HG03066 (cell line): ENCODE data around the gene VAT1.
"Not testable (repeated sequence)": the region's sequence is repeated elsewhere in the genome, so short reads cannot be mapped to it uniquely, and the experiment has no call there.

ENCODE experiments used
- ATAC-seq: cut with Tn5 transposase; IDR thresholded peaks from one replicate; pipeline ENCODE4 v1.9.1; 2021; ENCODE audit warnings: low read depth; ENCODE audit not compliant: unreplicated experiment

The VAT1 gene

DNA sequence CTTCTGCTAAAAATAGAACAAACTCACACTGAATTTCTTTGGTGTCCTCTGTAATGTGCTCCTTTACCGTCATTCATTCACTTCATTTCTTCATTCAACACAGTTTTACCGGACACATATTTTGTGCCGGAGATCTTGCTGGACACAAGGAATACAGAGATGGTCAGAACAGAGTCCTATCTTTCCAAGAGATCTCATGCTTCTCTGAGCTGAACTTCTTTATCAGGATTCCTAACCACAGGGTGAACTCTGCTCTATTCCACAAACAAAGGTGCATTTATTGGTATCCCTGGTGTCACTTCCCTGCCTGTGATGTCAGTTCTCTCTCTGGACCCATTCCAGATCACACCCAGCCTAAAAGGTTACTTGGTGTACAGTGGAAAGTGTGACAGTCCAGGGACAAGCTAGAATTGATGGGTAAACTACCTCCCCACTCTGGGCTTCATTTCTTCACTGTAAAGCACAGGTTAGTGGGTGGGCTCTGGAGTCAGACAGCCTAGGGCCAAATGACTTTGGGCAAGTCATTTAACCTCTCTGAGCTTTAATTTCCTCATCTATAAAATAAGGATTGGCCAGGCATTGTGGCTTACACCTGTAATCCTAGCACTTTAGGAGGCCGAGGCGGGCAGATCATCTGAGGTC lies 11.4 kb downstream of the VAT1 start:
- ATAC-seq, result no peak

DNA sequence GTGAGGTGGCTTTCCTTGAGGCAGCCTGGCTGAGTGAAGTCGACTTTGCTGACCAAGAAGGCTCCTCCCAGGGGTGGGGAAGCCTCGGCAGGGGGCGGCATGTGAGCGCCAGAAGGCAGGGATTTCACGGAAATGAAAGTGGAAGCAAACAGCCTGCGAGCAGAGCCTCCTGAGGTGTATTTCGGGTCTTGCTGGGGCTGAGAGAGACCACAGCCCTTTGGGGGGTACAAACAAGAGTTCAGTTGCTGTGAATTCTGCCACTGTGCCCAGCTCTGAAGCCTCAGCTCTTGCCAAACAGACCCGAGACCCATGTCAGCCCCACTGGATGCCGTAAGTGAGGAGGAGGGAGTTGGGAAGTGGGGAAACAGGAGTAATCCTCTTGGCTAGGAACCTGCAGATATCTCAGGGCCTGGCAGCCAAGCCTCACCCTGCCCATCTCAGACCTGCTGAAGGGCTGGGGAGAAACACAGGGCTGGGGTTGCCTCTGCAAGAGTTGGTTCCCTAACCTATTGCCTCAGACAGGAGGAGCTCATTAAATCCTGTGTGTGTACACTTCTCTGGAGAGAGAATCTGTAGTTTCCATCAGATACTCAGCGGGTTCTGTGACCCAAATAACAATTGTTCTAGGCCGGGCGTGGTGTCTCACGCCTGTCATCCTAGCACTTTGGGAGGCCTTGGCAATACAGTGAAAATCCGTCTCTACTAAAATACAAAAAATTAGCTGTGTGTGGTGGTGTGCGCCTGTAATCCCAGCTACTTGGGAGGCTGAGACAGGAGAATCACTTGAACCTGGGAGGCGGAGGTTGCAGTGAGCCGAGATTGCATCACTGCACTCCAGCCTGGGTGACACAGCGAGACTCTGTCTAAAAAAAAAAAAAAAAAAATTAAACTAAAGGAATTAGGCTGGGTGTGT lies 15.3 kb downstream of the VAT1 start, which contains the start of gene IFI35:
TSS of gene IFI35 (plus strand) at position 146 of the 913 bp plus-strand sequence. CDS start at position 310, 164 bp downstream.
- ATAC-seq, result peak; percentile 63

- no peak for ATAC-seq
These were observed 18.5 kb downstream of the VAT1 start for GRCh38 chr17:43003542-43004172.

DNA sequence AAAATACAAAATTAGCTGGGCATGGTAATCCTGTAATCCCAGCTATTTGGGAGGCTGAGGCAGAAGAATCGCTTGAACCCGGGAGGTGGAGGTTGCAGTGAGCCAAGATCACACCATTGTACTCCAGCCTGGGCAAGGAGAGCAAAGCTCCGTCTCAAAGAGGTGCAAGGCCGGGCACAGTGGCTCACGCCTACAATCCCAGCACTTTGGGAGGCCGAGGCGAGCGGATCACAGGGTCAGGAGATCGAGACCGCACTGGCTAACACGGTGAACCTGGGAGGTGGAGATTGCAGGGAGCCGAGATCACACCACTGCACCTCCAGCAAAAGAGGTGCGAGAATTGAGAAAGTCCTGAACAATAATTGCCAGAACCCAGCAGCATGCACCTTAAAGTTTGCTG lies 21.3 kb downstream of the VAT1 start:
- ATAC-seq, result not testable (repeated sequence)

DNA sequence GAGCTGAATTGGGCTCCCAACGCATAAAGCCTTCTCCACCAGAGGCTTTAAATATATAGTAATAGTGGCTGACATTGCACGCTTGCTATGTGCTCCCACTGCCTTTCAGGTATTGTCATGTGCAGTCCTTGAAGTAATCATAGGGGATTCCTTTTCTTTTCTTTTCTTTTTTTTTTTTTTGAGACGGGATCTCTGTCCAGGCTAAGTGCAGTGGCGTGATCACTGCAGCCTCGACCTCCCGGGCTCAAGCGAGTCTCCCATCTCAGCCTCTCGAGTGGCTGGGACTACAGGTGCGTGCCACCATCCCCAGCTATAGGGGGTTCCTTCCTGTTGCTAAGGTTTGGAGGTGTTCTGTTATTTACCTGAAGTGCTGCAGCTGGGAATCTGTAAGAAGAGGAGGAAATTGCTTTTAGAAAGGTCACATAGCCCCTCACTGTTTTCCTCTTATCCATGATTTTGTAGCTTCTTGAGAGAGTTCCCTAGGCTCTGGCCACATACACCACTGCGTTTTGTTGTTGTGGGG lies 23.1 kb downstream of the VAT1 start:
- ATAC-seq, result no peak

- peak; percentile 92 for ATAC-seq
These were observed 23.9 kb downstream of the VAT1 start, which contains the start of gene RPL27 for GRCh38 chr17:42997984-42998938. TSS of gene RPL27 (plus strand) at chr17:42998419. CDS start at chr17:42998751, 332 bp downstream.

DNA sequence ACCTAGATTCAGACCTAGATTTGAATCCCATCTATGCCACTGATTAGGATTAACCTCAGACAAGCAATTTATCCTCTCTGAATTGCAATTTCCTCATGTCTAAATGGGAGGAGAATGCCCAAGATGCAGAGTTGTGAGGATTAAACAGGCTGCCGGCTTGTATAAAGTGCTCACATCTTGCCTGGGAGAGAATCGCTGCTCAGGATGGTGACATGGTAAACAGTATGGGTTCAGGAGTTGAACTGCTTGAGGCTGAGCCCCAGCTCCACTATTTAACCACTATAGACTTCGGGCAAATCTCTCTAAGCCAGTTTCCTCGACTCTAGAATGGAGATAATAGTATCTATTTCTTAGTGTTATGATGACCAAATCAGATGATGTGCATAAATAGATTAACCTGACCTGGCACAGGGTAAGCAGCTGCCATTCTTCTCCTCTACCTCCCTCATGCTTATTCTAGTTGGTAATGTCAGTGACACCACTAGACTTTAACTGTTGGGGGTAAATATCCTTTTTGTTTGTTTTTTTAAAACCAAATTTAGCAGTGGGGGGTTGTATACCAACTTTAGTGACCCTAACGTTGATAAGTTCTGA lies 24.7 kb downstream of the VAT1 start:
- no peak for ATAC-seq

DNA sequence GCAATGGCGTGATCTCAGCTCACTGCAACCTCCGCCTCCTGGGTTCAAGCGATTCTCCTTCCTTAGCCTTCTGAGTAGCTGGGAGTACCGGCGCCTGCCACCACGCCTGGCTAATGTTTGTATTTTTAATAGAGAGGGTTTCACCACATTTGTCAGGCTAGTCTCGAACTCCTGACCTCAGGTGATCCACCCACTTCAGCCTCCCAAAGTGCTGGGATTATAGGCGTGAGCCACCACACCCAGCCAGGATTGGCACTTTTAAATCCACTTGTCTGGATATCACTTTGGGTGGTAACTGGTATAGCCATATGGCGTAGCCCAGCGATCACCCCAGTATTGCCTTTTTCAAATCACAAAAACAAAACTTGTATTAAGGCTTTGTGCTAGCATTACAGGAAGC lies 28.3 kb downstream of the VAT1 start:
- ATAC-seq, result not testable (repeated sequence)

DNA sequence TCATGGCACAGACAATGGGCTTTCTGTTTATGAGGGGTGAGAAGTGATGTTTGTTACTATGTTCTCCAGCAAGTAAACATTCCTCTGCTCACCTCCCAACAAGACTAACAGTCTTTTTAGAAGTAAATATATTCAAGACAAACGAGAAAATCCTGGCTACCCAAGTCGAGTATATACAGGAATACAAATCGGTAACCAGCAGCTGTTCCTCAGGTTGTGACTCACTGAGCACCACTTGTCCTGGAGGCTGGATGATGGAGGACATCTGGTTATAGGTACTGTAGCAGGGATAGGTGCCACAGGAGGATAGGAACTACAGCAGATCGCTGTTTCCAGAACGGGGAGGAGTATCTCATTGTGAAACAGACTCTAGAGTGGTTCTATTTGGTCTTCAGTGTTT lies 29.3 kb downstream of the VAT1 start:
- ATAC-seq, result no peak

- no peak for ATAC-seq
These were observed 30.7 kb downstream of the VAT1 start for GRCh38 chr17:42991471-42991870.

DNA sequence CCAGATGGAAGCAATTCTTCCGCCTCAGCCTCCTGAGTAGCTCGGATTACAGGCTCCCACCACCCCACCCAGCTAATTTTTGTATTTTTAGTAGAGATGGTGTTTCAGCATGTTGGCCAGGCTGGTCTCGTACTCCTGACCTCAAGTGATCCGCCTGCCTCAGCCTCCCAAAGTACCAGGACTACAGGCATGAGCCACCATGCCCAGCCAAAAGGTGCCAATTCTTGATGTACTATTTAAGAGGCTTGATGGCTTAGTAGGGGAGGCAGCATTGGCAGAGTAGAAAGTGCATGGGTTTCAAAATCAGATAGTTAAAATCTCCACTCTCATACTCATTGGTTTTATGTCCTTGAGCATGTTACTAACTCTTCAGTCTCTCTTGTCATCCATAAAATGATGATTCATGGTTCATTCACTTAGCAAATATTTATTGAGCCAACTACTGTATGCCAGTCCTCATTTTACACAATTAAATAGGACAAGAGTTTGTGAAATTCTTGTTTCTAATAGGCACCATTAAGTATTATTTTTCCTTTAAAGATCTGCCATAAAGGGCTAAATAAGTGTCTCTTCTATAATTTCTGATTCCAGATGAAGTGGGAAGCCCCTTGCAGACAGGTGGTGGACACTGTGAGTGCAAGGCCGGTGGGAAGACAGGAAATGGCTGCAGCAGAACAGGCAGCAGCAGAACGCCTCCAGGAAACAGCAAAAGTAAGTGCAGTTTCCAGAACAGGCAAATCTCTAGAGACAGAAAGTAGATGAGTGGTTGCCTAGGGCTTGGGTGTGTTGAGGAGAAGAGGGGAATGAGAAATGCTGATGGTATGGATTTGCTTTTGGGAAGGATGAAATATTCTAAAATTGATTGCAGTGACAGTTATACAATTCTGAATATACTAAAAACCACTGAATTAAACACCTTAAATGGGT lies 32.2 kb downstream of the VAT1 start:
- no peak for ATAC-seq

DNA sequence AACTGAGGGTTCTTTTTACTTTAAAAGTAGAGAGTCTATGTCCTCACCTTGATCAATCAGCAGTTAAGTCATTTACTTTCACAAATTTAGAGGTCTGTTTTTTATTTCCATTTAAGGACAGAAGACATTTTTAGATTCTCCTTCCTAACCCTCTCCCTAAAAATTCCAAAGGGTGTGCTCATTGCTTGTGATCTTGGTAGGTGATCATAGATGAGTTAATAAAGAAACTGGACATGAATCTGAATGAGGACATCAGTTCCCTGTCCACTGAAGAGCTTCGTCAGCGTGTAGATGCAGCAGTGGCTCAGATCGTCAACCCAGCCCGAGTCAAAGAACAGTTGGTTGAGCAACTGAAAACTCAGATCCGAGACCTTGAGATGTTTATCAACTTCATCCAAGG lies 33.0 kb downstream of the VAT1 start:
- ATAC-seq, result no peak

DNA sequence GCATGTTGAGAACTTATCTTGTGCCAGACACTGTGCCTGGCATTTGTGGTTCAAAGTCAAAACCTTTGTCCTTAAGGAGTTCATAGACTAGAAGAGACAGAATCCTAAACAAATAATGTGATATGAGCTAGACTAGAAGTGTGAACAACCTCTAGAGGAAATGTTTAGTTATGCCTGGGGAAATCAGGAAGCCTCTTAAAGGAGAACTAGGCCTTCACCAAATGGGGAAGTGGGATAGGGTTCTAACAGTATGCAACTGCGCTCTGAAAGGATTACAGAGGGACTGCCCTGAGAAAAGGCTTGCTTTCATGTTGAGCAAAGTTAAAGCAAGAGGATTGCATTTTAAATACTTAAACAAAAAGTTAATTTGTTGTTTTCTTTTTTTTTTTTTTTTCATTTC lies 37.0 kb downstream of the VAT1 start:
- ATAC-seq, result no peak

DNA sequence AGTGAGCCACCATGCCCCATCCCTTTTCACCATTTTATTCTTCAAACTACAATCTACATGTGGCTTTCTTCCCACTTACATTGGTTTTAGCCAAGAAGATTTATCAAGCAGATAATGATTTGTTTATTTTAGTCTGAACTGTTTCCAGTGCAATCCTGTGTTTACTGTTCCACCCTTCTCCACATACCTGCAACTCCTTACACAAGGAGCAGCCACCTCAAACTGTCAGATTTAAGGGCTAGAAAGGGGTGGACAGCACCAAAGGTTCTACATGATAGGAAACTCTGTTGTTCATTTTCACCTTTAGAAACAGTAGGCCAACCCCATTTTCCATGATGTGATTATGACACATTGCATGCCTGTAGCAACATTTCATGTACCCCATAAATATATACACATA lies 39.9 kb downstream of the VAT1 start:
- no peak for ATAC-seq

DNA sequence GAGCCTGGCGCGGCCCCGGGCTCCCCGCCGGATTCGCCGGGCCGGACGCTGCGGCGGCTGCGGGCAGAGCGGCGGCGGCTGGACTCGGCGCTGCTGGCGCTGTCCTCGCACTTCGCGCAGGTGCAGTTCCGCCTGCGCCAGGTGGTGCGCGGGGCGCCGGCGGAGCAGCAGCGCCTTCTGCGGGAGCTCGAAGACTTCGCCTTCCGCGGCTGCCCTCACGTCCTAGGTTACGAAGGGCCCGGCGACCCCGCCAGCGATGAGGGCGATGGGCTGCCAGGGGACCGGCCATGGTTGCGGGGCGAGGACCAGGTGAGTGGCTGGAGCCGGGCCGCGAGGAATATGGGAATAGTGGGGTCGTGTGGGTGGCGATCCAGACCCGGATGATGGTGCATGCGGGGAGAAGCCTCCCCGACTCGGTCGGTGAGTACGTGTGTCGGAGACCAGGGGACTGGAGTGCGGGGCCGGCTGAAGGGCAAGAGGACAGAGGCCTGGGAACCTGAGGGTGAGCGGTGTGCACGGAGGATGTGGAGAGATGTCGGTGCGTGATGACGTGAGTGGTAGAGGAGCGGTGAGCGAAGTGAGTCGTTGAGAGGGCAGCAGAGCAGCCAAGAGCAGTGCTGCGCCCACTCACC lies 41.3 kb downstream of the VAT1 start:
- ATAC-seq, result peak; percentile 37

DNA sequence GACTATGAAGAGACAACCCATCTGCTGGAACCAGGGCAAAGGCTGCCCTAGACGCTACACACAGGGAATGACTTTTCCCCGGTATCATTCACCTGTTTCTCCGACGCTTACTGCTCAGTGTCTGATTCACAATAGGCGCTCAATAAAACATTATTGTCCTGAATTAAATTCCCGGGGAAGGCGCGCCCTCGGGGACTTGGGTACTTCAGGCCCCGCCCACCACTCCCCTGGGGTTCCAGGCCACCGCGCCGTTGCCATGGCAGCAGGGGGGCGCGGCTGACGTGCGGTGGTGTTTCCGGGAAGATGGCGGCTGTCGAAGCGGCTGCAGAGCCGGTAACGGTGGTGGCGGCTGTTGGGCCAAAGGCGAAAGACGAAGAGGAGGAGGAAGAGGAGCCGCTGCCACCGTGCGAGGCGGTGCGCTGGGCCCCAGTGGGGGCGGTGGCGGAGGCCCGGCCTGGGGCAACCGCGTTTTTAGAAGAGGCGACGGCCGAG lies 41.9 kb downstream of the VAT1 start, which contains the start of gene RUNDC1:
TSS of gene RUNDC1 (plus strand) at position 292 of the 492 bp plus-strand sequence. CDS start at position 304, 12 bp downstream.
- peak; percentile 60 for ATAC-seq

- ATAC-seq, result no peak
These were observed 42.5 kb downstream of the VAT1 start, which contains the start of gene PTGES3L for GRCh38 chr17:42979511-42980273. TSS of gene PTGES3L (minus strand) at chr17:42980080. CDS start at chr17:42980053, 27 bp downstream.
